Common myeloid progenitor, CD34-positive (primary cell): ENCODE results near the gene EDA.
"Not testable (repeated sequence)": the region's sequence is repeated elsewhere in the genome, so short reads cannot be mapped to it uniquely, and the experiment has no call there.

ENCODE experiments used
- CTCF ChIA-PET: fragments of 350-600 bp; sonication (Branson Sonifier 250); formaldehyde crosslinking; loops from one replicate; lab custom pipeline; 2021; ENCODE audit warnings: antibody characterized with exemption; lab: Charles Lee
- POLR2A ChIA-PET: fragments of 350-600 bp; sonication (Branson Sonifier 250); formaldehyde crosslinking; loops from one replicate; lab custom pipeline; 2021; ENCODE audit warnings: antibody characterized with exemption; lab: Charles Lee
- DNase-seq, 3 donors: peaks; one replicate each; pipeline versions ENCODE4 v3.0.0 to v3.0.0-alpha.2; 2013
- H3K27ac ChIP-seq, 2 experiments: 1 replicate in 1 of 2; 2 replicates in 1 of 2; pipeline ENCODE4 v1.7.0; 2013; ENCODE audit warnings: inconsistent platforms in 2 of 2, low read length in 2 of 2, mild to moderate bottlenecking in 2 of 2, low read depth in 1 of 2, moderate library complexity in 1 of 2; ENCODE audit not compliant: severe bottlenecking in 2 of 2, insufficient read depth in 1 of 2, poor library complexity in 1 of 2
- H3K27me3 ChIP-seq, 5 experiments: replicated peaks in 2 of 5; 1 replicate in 3 of 5; 2 replicates in 2 of 5; pipeline versions ENCODE4 v1.6.1 to v1.7.0; 2013; ENCODE audit warnings: low read length in 4 of 5, mild to moderate bottlenecking in 2 of 5, moderate library complexity in 2 of 5, inconsistent platforms in 1 of 5; ENCODE audit not compliant: insufficient read depth in 5 of 5, control insufficient read depth in 4 of 5
- H3K36me3 ChIP-seq, 4 experiments: 1 replicate in 2 of 4; 2 replicates in 2 of 4; pipeline versions ENCODE4 v1.6.1 to v1.7.0; 2013; ENCODE audit warnings: low read length in 3 of 4, control low read depth in 1 of 4, mild to moderate bottlenecking in 1 of 4; ENCODE audit not compliant: control insufficient read depth in 4 of 4, insufficient read depth in 4 of 4
- H3K4me1 ChIP-seq, 4 experiments: 1 replicate in 3 of 4; 2 replicates in 1 of 4; pipeline versions ENCODE4 v1.6.1 to v1.7.1; 2013; ENCODE audit warnings: low read length in 3 of 4, mild to moderate bottlenecking in 3 of 4, control low read depth in 1 of 4, inconsistent platforms in 1 of 4, moderate library complexity in 1 of 4; ENCODE audit not compliant: control insufficient read depth in 4 of 4, insufficient read depth in 4 of 4; ENCODE audit errors: control extremely low read depth in 1 of 4
- H3K4me3 ChIP-seq, 7 experiments: 1 replicate in 4 of 7; 2 replicates in 3 of 7; pipeline versions ENCODE4 v1.5.1 to v1.7.0; 2013; ENCODE audit warnings: mild to moderate bottlenecking in 7 of 7, low read length in 6 of 7, moderate library complexity in 6 of 7, inconsistent platforms in 2 of 7, low read depth in 2 of 7, control low read depth in 1 of 7; ENCODE audit not compliant: insufficient read depth in 4 of 7, control insufficient read depth in 1 of 7; ENCODE audit errors: extremely low read depth in 1 of 7
- H3K9me3 ChIP-seq, 5 experiments: 1 replicate in 4 of 5; 2 replicates in 1 of 5; pipeline versions ENCODE4 v1.6.1 to v1.7.1; 2013; ENCODE audit warnings: low read length in 4 of 5, mild to moderate bottlenecking in 2 of 5, inconsistent platforms in 1 of 5, low read depth in 1 of 5, moderate library complexity in 1 of 5; ENCODE audit not compliant: control insufficient read depth in 4 of 5, insufficient read depth in 2 of 5; ENCODE audit errors: control extremely low read depth in 1 of 5
- WGBS: methylation state at CpG from one replicate; pipeline ENCODE4 v1.1.5; 2013; ENCODE audit not compliant: insufficient coverage; 5-methylcytosine and 5-hydroxymethylcytosine counted together

Gene EDA

GRCh38 chrX:69844636-69845035 lies 228.7 kb downstream of the EDA start:
- no peak overlapping the region for H3K4me3 ChIP-seq
- H3K27me3 ChIP-seq: peaks cover 0 to 3% (median 0%) of the 10 kb centered on the region in 5 experiments
- no CpG with 5 or more reads among the region's 3 CpGs for WGBS
- POLR2A ChIA-PET: no interaction called here
- DNase-seq: no peak
- no peaks in the 10 kb centered on the region for H3K4me1 ChIP-seq
- H3K9me3 ChIP-seq: no peaks in the 10 kb centered on the region
- H3K27ac ChIP-seq: no peak overlapping the region
- CTCF ChIA-PET: no interaction called here
- no peaks in the 10 kb centered on the region for H3K36me3 ChIP-seq

GRCh38 chrX:69859999-69860398 lies 244.1 kb downstream of the EDA start:
- H3K9me3 ChIP-seq, H3K36me3 ChIP-seq, H3K4me3 ChIP-seq, DNase-seq, POLR2A ChIA-PET, CTCF ChIA-PET, H3K27ac ChIP-seq, H3K27me3 ChIP-seq, H3K4me1 ChIP-seq: not testable (repeated sequence)

- no peak for DNase-seq
- ChIA-PET POLR2A (no interaction called here), CTCF (no interaction called here)
- no peaks in the 10 kb centered on the region for H3K36me3 ChIP-seq
- no peaks in the 10 kb centered on the region for H3K4me1 ChIP-seq
- no peaks in the 10 kb centered on the region for H3K9me3 ChIP-seq
- WGBS: no CpG with 5 or more reads among the region's 1 CpG
- H3K27ac ChIP-seq: no peak overlapping the region
- no peak overlapping the region for H3K4me3 ChIP-seq
- no peaks in the 10 kb centered on the region for H3K27me3 ChIP-seq
Observed at GRCh38 chrX:69876221-69876620, 260.3 kb downstream of the EDA start.

GRCh38 chrX:69884210-69884609 lies 268.3 kb downstream of the EDA start:
- no peak overlapping the region for H3K27ac ChIP-seq
- no peaks in the 10 kb centered on the region for H3K36me3 ChIP-seq
- no peaks in the 10 kb centered on the region for H3K4me1 ChIP-seq
- no peak for DNase-seq
- POLR2A ChIA-PET: no interaction called here
- CTCF ChIA-PET: no interaction called here
- no CpG with 5 or more reads among the region's 1 CpG for WGBS
- H3K27me3 ChIP-seq: no peaks in the 10 kb centered on the region
- H3K9me3 ChIP-seq: peaks cover 0 to 6% (median 0%) of the 10 kb centered on the region in 5 experiments
- H3K4me3 ChIP-seq: no peak overlapping the region

GRCh38 chrX:69896046-69896445 lies 280.1 kb downstream of the EDA start:
- ChIA-PET CTCF (no interaction called here), POLR2A (no interaction called here)
- Histone ChIP-seq H3K4me1 (no peaks in the 10 kb centered on the region), H3K36me3 (no peaks in the 10 kb centered on the region), H3K27me3 (no peaks in the 10 kb centered on the region), H3K9me3 (no peaks in the 10 kb centered on the region), H3K27ac (no peak overlapping the region), H3K4me3 (no peak overlapping the region)
- 29% methylated on average over 1 of the region's 1 CpG for WGBS
- DNase-seq: no peak

GRCh38 chrX:69900491-69900890 lies 284.6 kb downstream of the EDA start:
- Histone ChIP-seq H3K27me3 (peaks cover 0 to 2% (median 0%) of the 10 kb centered on the region in 5 experiments), H3K4me1 (no peaks in the 10 kb centered on the region), H3K36me3 (no peaks in the 10 kb centered on the region), H3K4me3 (no peak overlapping the region), H3K27ac (no peak overlapping the region), H3K9me3 (no peaks in the 10 kb centered on the region)
- POLR2A ChIA-PET: no interaction called here
- DNase-seq: no peak
- CTCF ChIA-PET: no interaction called here
- WGBS: no CpG with 5 or more reads among the region's 1 CpG

GRCh38 chrX:69906447-69906846 lies 290.5 kb downstream of the EDA start:
- Histone ChIP-seq H3K9me3 (no peaks in the 10 kb centered on the region), H3K4me1 (no peaks in the 10 kb centered on the region), H3K36me3 (no peaks in the 10 kb centered on the region), H3K27ac (no peak overlapping the region), H3K27me3 (peaks cover 0 to 2% (median 0%) of the 10 kb centered on the region in 5 experiments), H3K4me3 (no peak overlapping the region)
- DNase-seq: no peak
- WGBS: no CpG with 5 or more reads among the region's 8 CpGs
- ChIA-PET CTCF (no interaction called here), POLR2A (no interaction called here)
